ENCODE results near the gene STX17. TPM values are rescaled to one million over a fixed set of nuclear protein-coding genes. Genes with fewer than 3 reads are reported as not detected.

STX17 gene
- total RNA-seq, 1 experiment from 2014 or later: 24.6 TPM

DNA sequence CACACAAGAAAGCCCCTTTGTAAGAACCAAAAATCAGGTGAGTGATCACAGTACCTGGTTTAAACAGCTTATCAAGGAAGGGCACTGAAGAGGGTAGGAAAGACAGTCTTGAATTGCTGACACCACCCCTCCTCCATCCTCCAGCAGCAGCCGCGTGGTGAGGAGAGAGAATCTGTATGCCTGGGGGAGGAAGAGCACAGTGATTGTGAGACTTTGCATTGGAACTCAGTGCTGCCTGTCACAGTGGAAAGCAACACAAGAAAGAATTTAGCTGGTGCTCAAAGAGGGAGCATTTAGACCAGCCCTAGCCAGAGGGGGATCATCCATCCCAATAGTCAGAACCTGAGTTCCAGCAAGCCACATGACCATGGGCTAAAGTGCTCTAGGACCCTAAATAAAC lies 11.6 kb upstream of the STX17 start:
- no peak for ATAC-seq
- no peaks in the 10 kb centered on the region for H3K27me3 ChIP-seq (ENCODE audit: insufficient read depth, low read length)
- ChIA-PET CTCF (no interaction called here), POLR2A (no interaction called here), RAD21 (ENCODE audit: low non-redundant PET in 1 of 2, low total read pairs in 2 of 2, uncharacterized antibody in 2 of 2, unreplicated experiment in 2 of 2) (no interaction called here)
- H3K79me2 ChIP-seq (ENCODE audit: insufficient read depth, low read length): no peaks in the 10 kb centered on the region
- TF ChIP-seq SP1 (IDR thresholded peaks at IDR 0.05; ENCODE audit: low read depth) (no peak), JUND (IDR thresholded peaks at IDR 0.05) (no peak), EZH2 (IDR thresholded peaks at IDR 0.05) (no peak)
- TF ChIP-seq, protein P1, sequence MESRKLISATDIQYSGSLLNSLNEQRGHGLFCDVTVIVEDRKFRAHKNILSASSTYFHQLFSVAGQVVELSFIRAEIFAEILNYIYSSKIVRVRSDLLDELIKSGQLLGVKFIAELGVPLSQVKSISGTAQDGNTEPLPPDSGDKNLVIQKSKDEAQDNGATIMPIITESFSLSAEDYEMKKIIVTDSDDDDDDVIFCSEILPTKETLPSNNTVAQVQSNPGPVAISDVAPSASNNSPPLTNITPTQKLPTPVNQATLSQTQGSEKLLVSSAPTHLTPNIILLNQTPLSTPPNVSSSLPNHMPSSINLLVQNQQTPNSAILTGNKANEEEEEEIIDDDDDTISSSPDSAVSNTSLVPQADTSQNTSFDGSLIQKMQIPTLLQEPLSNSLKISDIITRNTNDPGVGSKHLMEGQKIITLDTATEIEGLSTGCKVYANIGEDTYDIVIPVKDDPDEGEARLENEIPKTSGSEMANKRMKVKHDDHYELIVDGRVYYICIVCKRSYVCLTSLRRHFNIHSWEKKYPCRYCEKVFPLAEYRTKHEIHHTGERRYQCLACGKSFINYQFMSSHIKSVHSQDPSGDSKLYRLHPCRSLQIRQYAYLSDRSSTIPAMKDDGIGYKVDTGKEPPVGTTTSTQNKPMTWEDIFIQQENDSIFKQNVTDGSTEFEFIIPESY (IDR thresholded peaks at IDR 0.05; ENCODE audit: extremely low read depth, insufficient replicate concordance, low read length): no peak
- no peaks in the 10 kb centered on the region for H3K4me1 ChIP-seq (ENCODE audit: control insufficient read depth in 1 of 2, insufficient read depth in 2 of 2, low read length in 2 of 2)
- BruUV-seq (replicated peaks): no TSS peak
- H3K9me2 ChIP-seq (ENCODE audit: insufficient read depth): no peaks in the 10 kb centered on the region
- no peaks in the 10 kb centered on the region for H4K20me1 ChIP-seq (ENCODE audit: insufficient read depth)
- H2AFZ ChIP-seq (ENCODE audit: low read depth, low read length, poor library complexity, severe bottlenecking): no peak overlapping the region
- intact Hi-C loops (cut with micrococcal nuclease): loop anchor here (10.0 kb wide), 1 partner anchor 880 kb away; no protein-coding TSS in a partner anchor
- no peak overlapping the region for H3K9ac ChIP-seq (ENCODE audit: low read length)
- no peak overlapping the region for H3K4me3 ChIP-seq (replicated peaks in 1 of 2; ENCODE audit: low read depth in 1 of 2, low read length in 2 of 2)
- H3K36me3 ChIP-seq (ENCODE audit: control insufficient read depth in 1 of 2, insufficient read depth in 2 of 2, low read length in 2 of 2): no peaks in the 10 kb centered on the region
- DNase-seq (ENCODE audit: low read depth, low spot score): no peak
- H3K4me2 ChIP-seq (ENCODE audit: low read length): no peak overlapping the region
- no peaks in the 10 kb centered on the region for H3K9me3 ChIP-seq (ENCODE audit: control insufficient read depth in 1 of 2, insufficient read depth in 1 of 2, low read depth in 1 of 2, low read length in 2 of 2)
- H3K27ac ChIP-seq (ENCODE audit: low read depth, low read length): no peak overlapping the region

DNA sequence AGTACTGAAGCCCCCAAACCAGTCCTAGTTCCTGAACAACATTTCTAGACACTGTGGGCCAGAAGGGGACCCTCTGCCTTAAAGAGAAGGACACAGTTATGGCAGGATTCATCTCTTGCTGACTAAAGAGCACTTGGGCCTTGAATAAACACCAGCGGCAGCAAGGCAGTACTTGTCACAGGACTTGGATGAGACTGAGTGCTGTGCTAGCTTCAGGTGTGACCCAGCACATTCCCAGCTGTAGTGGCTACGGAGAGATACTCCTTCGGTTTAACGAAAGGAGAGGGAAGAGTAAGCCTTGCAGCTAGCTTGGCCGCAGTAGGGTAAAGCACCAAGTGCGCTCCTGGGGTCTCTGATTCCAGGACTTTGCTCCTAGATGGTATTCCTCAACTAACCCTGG lies 10.9 kb upstream of the STX17 start:
- H3K9ac ChIP-seq (ENCODE audit: low read length): no peak overlapping the region
- H3K9me3 ChIP-seq (ENCODE audit: control insufficient read depth in 1 of 2, insufficient read depth in 1 of 2, low read depth in 1 of 2, low read length in 2 of 2): no peaks in the 10 kb centered on the region
- ChIA-PET RAD21 (ENCODE audit: low non-redundant PET in 1 of 2, low total read pairs in 2 of 2, uncharacterized antibody in 2 of 2, unreplicated experiment in 2 of 2) (no interaction called here), POLR2A (no interaction called here), CTCF (no interaction called here)
- 0 out of 2 replicates have a peak, but pooled peaks cover 3% of the 10 kb centered on the region for H3K9me2 ChIP-seq (ENCODE audit: insufficient read depth)
- no peaks in the 10 kb centered on the region for H3K79me2 ChIP-seq (ENCODE audit: insufficient read depth, low read length)
- no peak overlapping the region for H3K27ac ChIP-seq (ENCODE audit: low read depth, low read length)
- no peak overlapping the region for H3K4me3 ChIP-seq (replicated peaks in 1 of 2; ENCODE audit: low read depth in 1 of 2, low read length in 2 of 2)
- no peaks in the 10 kb centered on the region for H3K4me1 ChIP-seq (ENCODE audit: control insufficient read depth in 1 of 2, insufficient read depth in 2 of 2, low read length in 2 of 2)
- no peak overlapping the region for H2AFZ ChIP-seq (ENCODE audit: low read depth, low read length, poor library complexity, severe bottlenecking)
- ATAC-seq: no peak
- intact Hi-C loops (cut with micrococcal nuclease): loop anchor here (10.0 kb wide), 1 partner anchor 881 kb away; no protein-coding TSS in a partner anchor
- no peak overlapping the region for H3K4me2 ChIP-seq (ENCODE audit: low read length)
- BruUV-seq (replicated peaks): no TSS peak
- H3K36me3 ChIP-seq (ENCODE audit: control insufficient read depth in 1 of 2, insufficient read depth in 2 of 2, low read length in 2 of 2): no peaks in the 10 kb centered on the region
- no peaks in the 10 kb centered on the region for H3K27me3 ChIP-seq (ENCODE audit: insufficient read depth, low read length)
- no peaks in the 10 kb centered on the region for H4K20me1 ChIP-seq (ENCODE audit: insufficient read depth)
- TF ChIP-seq, protein P1 (IDR thresholded peaks at IDR 0.05; ENCODE audit: extremely low read depth, insufficient replicate concordance, low read length): no peak
- no peak for DNase-seq (ENCODE audit: low read depth, low spot score)
